ENCODE measurements around the gene RAB33A. TPM values are rescaled to one million over a fixed set of nuclear protein-coding genes. Genes with fewer than 3 reads are reported as not detected.

RAB33A gene
- total RNA-seq, 1 donor from 2014 or later = 13.3 TPM

GRCh38 chrX:130184168-130184567 lies 12.4 kb downstream of the RAB33A start:
- Mint-ChIP-seq H3K27ac (ENCODE audit: unreplicated experiment) (no peak overlapping the region), H3K4me3 (ENCODE audit: unreplicated experiment) (no peak overlapping the region), H3K4me1 (ENCODE audit: low read depth, unreplicated experiment) (peaks cover 3% of the 10 kb centered on the region), H3K27me3 (ENCODE audit: unreplicated experiment) (peaks cover 3% of the 10 kb centered on the region), H3K36me3 (ENCODE audit: unreplicated experiment) (no peaks in the 10 kb centered on the region), H3K9me3 (ENCODE audit: unreplicated experiment) (peaks cover 3% of the 10 kb centered on the region)
- no peak for DNase-seq
- no peak for TF ChIP-seq CTCF (IDR thresholded peaks at IDR 0.05; ENCODE audit: partially characterized antibody, unreplicated experiment)

GRCh38 chrX:130184857-130185256 lies 13.1 kb downstream of the RAB33A start:
- Mint-ChIP-seq H3K4me3 (ENCODE audit: unreplicated experiment) (no peak overlapping the region), H3K9me3 (ENCODE audit: unreplicated experiment) (peaks cover 3% of the 10 kb centered on the region), H3K4me1 (ENCODE audit: low read depth, unreplicated experiment) (peaks cover 3% of the 10 kb centered on the region), H3K36me3 (ENCODE audit: unreplicated experiment) (no peaks in the 10 kb centered on the region), H3K27ac (ENCODE audit: unreplicated experiment) (no peak overlapping the region), H3K27me3 (ENCODE audit: unreplicated experiment) (peaks cover 1% of the 10 kb centered on the region)
- DNase-seq = no peak
- TF ChIP-seq CTCF (IDR thresholded peaks at IDR 0.05; ENCODE audit: partially characterized antibody, unreplicated experiment) = no peak

GRCh38 chrX:130186651-130187050 lies 14.9 kb downstream of the RAB33A start:
- peaks cover 3% of the 10 kb centered on the region for H3K4me1 Mint-ChIP-seq (ENCODE audit: low read depth, unreplicated experiment)
- TF ChIP-seq CTCF (IDR thresholded peaks at IDR 0.05; ENCODE audit: partially characterized antibody, unreplicated experiment) = no peak
- no peak for DNase-seq
- no peaks in the 10 kb centered on the region for H3K27me3 Mint-ChIP-seq (ENCODE audit: unreplicated experiment)
- peaks cover 3% of the 10 kb centered on the region for H3K9me3 Mint-ChIP-seq (ENCODE audit: unreplicated experiment)
- H3K4me3 Mint-ChIP-seq (ENCODE audit: unreplicated experiment) = no peak overlapping the region
- no peaks in the 10 kb centered on the region for H3K36me3 Mint-ChIP-seq (ENCODE audit: unreplicated experiment)
- H3K27ac Mint-ChIP-seq (ENCODE audit: unreplicated experiment) = no peak overlapping the region

- Mint-ChIP-seq H3K4me1 (ENCODE audit: low read depth, unreplicated experiment) (peaks cover under 1% of the 10 kb centered on the region), H3K27ac (ENCODE audit: unreplicated experiment) (no peak overlapping the region), H3K9me3 (ENCODE audit: unreplicated experiment) (peaks cover under 1% of the 10 kb centered on the region), H3K27me3 (ENCODE audit: unreplicated experiment) (no peaks in the 10 kb centered on the region), H3K36me3 (ENCODE audit: unreplicated experiment) (no peaks in the 10 kb centered on the region), H3K4me3 (ENCODE audit: unreplicated experiment) (no peak overlapping the region)
- no peak for TF ChIP-seq CTCF (IDR thresholded peaks at IDR 0.05; ENCODE audit: partially characterized antibody, unreplicated experiment)
- DNase-seq = no peak
Measured at GRCh38 chrX:130190801-130191200, 19.0 kb downstream of the RAB33A start.

GRCh38 chrX:130196466-130196865 lies 24.7 kb downstream of the RAB33A start:
- Mint-ChIP-seq H3K9me3 (ENCODE audit: unreplicated experiment) (no peaks in the 10 kb centered on the region), H3K4me3 (ENCODE audit: unreplicated experiment) (no peak overlapping the region), H3K4me1 (ENCODE audit: low read depth, unreplicated experiment) (no peaks in the 10 kb centered on the region), H3K27me3 (ENCODE audit: unreplicated experiment) (no peaks in the 10 kb centered on the region), H3K27ac (ENCODE audit: unreplicated experiment) (no peak overlapping the region), H3K36me3 (ENCODE audit: unreplicated experiment) (no peaks in the 10 kb centered on the region)
- DNase-seq = no peak
- TF ChIP-seq CTCF (IDR thresholded peaks at IDR 0.05; ENCODE audit: partially characterized antibody, unreplicated experiment) = no peak

Measured in glutamatergic neuron (in vitro differentiated cells).